CD1c-positive myeloid dendritic cell (primary cell): ENCODE data around the gene ANKRD10.

Source experiments
- DNase-seq: peaks from one replicate; pipeline ENCODE4 v3.0.0-alpha.2; 2016; ENCODE audit errors: extremely low spot score

ANKRD10 gene

GRCh38 chr13:110885966-110886869 lies 28.7 kb downstream of the ANKRD10 start:
- DNase-seq, result no peak

- DNase-seq, result no peak
Observed at GRCh38 chr13:110885516-110885915, 29.4 kb downstream of the ANKRD10 start.

DNA sequence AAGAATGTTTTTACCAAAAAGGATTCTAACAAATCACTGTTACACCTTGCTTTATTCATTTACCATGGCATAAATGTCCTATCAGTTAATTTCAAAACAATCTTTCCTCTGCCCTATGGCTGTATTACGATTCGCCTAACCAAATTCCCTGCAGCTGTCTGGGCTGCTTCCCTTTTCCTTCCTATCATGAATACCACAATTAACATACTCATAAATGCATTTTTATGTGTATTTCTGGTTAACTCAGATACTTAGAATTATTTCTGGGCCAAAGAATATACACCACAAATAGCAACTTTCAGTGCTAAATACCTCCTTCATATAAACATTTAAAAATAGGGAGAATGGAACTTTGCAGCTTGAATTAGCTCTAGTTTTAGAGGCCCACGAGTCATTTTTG lies 30.4 kb downstream of the ANKRD10 start:
- DNase-seq, result no peak

DNA sequence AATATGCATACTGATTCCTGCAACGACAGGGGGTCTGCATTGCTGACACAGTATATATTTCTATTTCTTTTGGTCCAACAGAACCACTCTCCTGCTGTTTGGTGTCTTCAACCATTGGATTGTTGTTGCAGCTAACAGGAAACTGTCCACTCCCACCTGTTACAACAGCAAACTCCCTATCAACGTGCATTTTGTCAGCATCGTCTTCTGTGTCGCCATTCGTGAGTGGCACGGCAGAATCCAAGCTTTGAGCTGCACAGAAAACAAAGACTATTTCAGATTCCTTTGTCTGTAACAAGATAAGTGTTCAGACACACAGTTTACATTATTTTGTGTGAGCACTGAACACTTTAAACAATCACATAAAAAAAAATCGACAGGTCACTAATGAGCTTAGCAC lies 31.3 kb downstream of the ANKRD10 start:
- no peak for DNase-seq

GRCh38 chr13:110882972-110883371 lies 31.9 kb downstream of the ANKRD10 start:
- no peak for DNase-seq

- no peak for DNase-seq
Observed at GRCh38 chr13:110881839-110882627, 32.8 kb downstream of the ANKRD10 start.

- DNase-seq, result no peak
Observed at GRCh38 chr13:110880627-110881026, 34.2 kb downstream of the ANKRD10 start.

- no peak for DNase-seq
Observed at GRCh38 chr13:110879482-110879881, 35.4 kb downstream of the ANKRD10 start.

- no peak for DNase-seq
Observed at GRCh38 chr13:110877737-110878258, 37.1 kb downstream of the ANKRD10 start.

- no peak for DNase-seq
Observed at GRCh38 chr13:110876609-110877008, 38.3 kb downstream of the ANKRD10 start.

DNA sequence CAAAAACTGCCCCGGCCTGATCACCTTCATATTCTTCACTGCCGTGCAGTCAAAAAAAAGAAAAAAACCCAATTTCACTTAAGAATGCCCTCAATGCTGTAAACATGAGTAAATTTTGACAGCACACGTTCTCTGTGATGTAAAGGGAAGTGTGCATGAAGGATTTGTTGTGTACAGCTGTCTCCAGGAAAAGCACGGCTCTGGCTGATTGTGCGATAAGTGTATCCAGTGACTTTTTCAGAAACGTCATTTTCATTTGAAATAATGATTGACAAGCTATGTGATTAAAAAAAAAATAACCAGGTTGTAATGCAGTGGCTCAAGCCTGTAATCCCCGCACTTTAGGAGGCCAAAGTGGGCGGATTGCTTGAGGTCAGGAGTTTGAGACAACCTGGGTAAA lies 39.6 kb downstream of the ANKRD10 start:
- DNase-seq, result peak; percentile 52

GRCh38 chr13:110874508-110874960 lies 40.3 kb downstream of the ANKRD10 start:
- peak; percentile 72 for DNase-seq

GRCh38 chr13:110873639-110874507 lies 41.0 kb downstream of the ANKRD10 start:
- DNase-seq, result no peak

GRCh38 chr13:110872768-110873638 lies 41.9 kb downstream of the ANKRD10 start:
- DNase-seq, result no peak

GRCh38 chr13:110872034-110872767 lies 42.7 kb downstream of the ANKRD10 start:
- DNase-seq, result no peak

GRCh38 chr13:110869805-110870706 lies 44.8 kb downstream of the ANKRD10 start:
- DNase-seq, result peak; percentile 94

DNA sequence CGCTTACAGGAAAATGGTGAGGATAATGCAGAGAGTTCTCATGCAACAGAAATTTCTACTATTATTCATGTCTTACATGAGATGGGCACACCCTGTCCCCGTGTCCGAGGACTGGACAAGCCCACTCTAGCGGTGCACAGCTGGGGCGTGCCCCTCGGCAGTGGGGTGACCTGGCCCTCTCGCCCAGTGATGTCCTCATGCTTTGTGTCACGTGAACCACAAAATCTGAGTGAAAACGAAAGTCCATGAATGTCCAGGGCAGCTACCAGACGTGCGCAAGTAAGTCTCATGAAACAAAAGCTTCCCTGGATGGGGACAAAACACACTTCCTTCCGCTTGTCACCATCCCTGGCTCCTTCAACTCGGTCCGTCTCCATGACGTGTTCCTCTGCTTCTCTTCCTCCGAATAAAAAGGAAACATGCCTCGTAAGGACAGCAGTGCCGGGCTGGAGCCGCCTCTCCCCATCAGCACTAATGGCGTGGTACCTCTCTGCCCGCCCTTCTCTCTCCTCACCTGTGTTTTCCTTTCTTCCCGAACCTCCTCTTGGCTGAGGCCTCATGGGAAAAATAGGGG lies 45.6 kb downstream of the ANKRD10 start:
- peak; percentile 29 for DNase-seq

GRCh38 chr13:110868720-110869119 lies 46.1 kb downstream of the ANKRD10 start:
- no peak for DNase-seq
